Upper lobe of left lung (tissue), 4 donors: ENCODE measurements around the gene RAP1A.

Source experiments
- POLR2A ChIP-seq, 4 donors: fragments of 450-650 bp; IDR thresholded peaks; one replicate each; pipeline ENCODE4 v1.5.1; 2016 to 2017; ENCODE audit warnings: antibody characterized with exemption in 4 of 4, mild to moderate bottlenecking in 2 of 4
- TF ChIP-seq, protein P1 (sequence below), 6 experiments: fragments of 450-650 bp in 4 of 6; fragments of 200-600 bp in 2 of 6; sonication (generic) in 2 of 6; IDR thresholded peaks; one replicate each; pipeline ENCODE4 v1.5.1; 2016 to 2019; ENCODE audit warnings: antibody characterized with exemption in 6 of 6

DNA sequence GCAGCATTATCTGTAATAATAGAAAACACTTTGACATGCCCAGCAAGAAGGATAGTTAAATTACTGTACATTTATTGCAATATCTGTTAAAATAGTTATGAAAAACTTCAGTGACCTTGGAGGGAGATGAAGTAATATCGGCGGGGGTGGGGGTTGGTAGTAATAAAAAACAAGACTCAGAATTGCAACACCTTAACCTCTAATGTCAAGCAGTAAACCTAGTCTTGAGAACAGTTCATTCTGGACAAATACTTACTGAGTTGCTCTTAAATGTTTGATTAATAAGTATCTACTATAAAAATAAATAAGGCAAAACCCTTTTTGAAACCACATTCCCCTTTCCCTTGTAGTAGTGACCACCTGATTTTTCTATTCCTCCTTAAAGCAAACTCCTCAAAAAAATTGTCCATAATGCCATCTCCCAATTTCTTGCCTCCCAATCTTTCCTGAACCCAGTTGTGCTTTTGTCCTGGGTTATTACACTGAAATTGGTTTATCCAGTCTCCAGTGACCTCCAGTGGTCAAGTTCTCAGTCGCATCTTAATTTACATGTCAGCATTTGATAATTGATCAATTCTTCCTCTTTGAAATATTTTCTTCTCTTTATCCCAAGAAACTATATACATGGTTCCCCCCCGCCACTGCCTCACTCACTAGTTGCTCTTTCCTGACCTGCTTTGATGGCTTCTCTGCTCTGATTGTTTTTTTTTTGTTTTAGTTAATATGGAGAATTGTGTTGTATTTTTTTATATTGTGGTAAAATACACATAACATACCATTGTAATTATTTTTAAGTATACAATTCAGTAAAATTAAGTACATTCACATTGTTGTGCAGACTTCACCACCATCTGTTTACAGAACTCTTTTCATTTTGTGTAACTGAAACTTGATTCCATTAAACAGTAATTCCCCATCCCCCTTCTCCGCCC is 36.8 kb downstream of the RAP1A start:
- TF ChIP-seq, protein P1, sequence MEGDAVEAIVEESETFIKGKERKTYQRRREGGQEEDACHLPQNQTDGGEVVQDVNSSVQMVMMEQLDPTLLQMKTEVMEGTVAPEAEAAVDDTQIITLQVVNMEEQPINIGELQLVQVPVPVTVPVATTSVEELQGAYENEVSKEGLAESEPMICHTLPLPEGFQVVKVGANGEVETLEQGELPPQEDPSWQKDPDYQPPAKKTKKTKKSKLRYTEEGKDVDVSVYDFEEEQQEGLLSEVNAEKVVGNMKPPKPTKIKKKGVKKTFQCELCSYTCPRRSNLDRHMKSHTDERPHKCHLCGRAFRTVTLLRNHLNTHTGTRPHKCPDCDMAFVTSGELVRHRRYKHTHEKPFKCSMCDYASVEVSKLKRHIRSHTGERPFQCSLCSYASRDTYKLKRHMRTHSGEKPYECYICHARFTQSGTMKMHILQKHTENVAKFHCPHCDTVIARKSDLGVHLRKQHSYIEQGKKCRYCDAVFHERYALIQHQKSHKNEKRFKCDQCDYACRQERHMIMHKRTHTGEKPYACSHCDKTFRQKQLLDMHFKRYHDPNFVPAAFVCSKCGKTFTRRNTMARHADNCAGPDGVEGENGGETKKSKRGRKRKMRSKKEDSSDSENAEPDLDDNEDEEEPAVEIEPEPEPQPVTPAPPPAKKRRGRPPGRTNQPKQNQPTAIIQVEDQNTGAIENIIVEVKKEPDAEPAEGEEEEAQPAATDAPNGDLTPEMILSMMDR (IDR thresholded peaks at IDR 0.05): peak; percentile 23 to 73 (median 54)
- TF ChIP-seq POLR2A (IDR thresholded peaks at IDR 0.05): no peak
